Heart right ventricle (tissue), 16 donors: ENCODE data around the gene PAPSS1. TPM values are rescaled to one million over a fixed set of nuclear protein-coding genes. Genes with fewer than 3 reads are reported as not detected.

Source experiments
- ATAC-seq, 8 donors: fragments of 200-7000 bp; cut with Tn5 transposase; one replicate each; pipeline ENCODE4 v1.9.1; 2020; ENCODE audit warnings: mild to moderate bottlenecking in 8 of 8, moderate library complexity in 8 of 8, moderate number of reproducible peaks in 1 of 8
- DNase-seq, 2 donors: peaks; one replicate each; pipeline ENCODE4 v3.0.0-alpha.2; 2020
- H3K27ac ChIP-seq, 10 donors: fragments of 200-600 bp; sonication (generic) in 2 of 10; one replicate each; pipeline versions ENCODE4 v1.5.0 to v1.8.0; 2020 to 2022; ENCODE audit warnings: mild to moderate bottlenecking in 3 of 10
- H3K27me3 ChIP-seq, 7 donors: fragments of 200-600 bp; one replicate each; pipeline ENCODE4 v1.8.0; 2021 to 2022; ENCODE audit warnings: mild to moderate bottlenecking in 2 of 7
- H3K36me3 ChIP-seq, 9 donors: fragments of 200-600 bp; sonication (generic) in 1 of 9; one replicate each; pipeline versions ENCODE4 v1.5.0 to v1.8.0; 2020 to 2022; ENCODE audit warnings: mild to moderate bottlenecking in 2 of 9
- H3K4me1 ChIP-seq, 9 donors: fragments of 200-600 bp; sonication (generic) in 1 of 9; one replicate each; pipeline versions ENCODE4 v1.5.0 to v1.8.0; 2020 to 2022; ENCODE audit warnings: mild to moderate bottlenecking in 4 of 9
- H3K4me3 ChIP-seq, 10 donors: fragments of 200-600 bp; sonication (generic) in 2 of 10; one replicate each; pipeline versions ENCODE4 v1.5.0 to v1.8.0; 2020 to 2022; ENCODE audit warnings: mild to moderate bottlenecking in 7 of 10, moderate library complexity in 2 of 10
- H3K9me3 ChIP-seq, 11 donors: fragments of 200-600 bp in 10 of 11; sonication (generic) in 2 of 11; one replicate each; pipeline versions ENCODE4 v1.5.0 to v1.8.0; 2013 to 2022; ENCODE audit warnings: mild to moderate bottlenecking in 2 of 11, control low read depth in 1 of 11, moderate library complexity in 1 of 11
- CTCF ChIP-seq, 9 donors: fragments of 200-600 bp; sonication (generic) in 2 of 9; IDR thresholded peaks; one replicate each; pipeline versions ENCODE4 v1.5.0 to v1.8.0; 2021 to 2022; ENCODE audit warnings: antibody characterized with exemption in 9 of 9, mild to moderate bottlenecking in 5 of 9, moderate library complexity in 1 of 9
- WGBS, 2 donors: extraction: QIAGEN DNeasy Blood & Tissue Kit; methylation state at CpG; one replicate each; pipeline ENCODE4 v1.1.7; 2013; ENCODE audit warnings: inconsistent platforms in 1 of 2; 5-methylcytosine and 5-hydroxymethylcytosine counted together
- intact Hi-C, 10 donors: fragments of 100-400 bp; cut with DNase I; formaldehyde crosslinking; loops; one replicate each; pipeline versions ENCODE4 v1.11.1 to v1.14.2; 2022
- polyA plus RNA-seq, 2 donors: library from polyadenylated mRNA; stranded (reverse); fragments of 200-250 nt; gene quantifications; one replicate each; pipeline ENCODE4 v1.2.3, GENCODE V29; 2013
- total RNA-seq, 10 donors: library from RNA; stranded (reverse); fragmentation: NEBNext Ultra II Directional in 3 of 10; extraction: Animal tissue kit (Norgen Biotek cat#: 25700) in 3 of 10; gene quantifications; one replicate each; pipeline versions ENCODE4 v1.2.1 to v1.2.4, GENCODE V29; 2021 to 2023
- donor health status: Arrhythmogenic right ventricular cardiomyopathy.
- donor health status: ischemic (EF 13 %, LVEDD 7.1; RV severe dilation, severe dysfunction).
- donor health status: healthy with polysubstance abuse.
- donor health status: DM: no; HTN: yes; CAD: no.
- donor health status: DM: no; HTN: no; CAD: no.
- donor health status: ischemic (EF 25% LVEDD 6.9; RV normal size, moderate dysfunction).
- donor health status: ischemic (EF 25% LVEDD 5.7; RV mildly dilated, moderate dysfunction).
- donor health status: healthy.
- donor health status: DM: yes; HTN: yes; CAD: no.
- donor health status: Ischemic cardiomyopathy.
- donor health status: ischemic (EF 35%, LVEDD 5.7; RV mildly dilated, moderate dysfunction).
- donor health status: nonischemic (EF 11% LVEDD 7.7; RV severe dilation, severe dysfunction).
- donor health status: DM: yes; HTN: yes; CAD: no.
- donor health status: PGD.
- donor health status: ischemic (EF 29% LVEDD 5.4; RV normal size, mild dysfunction).
- donor health status: nonischemic (EF 23%, LVEDD 6.1; RV moderate dilation, normal function).

Gene PAPSS1
- total and polyA plus RNA-seq, 12 donors, result 6.9 to 18.9 (median 10.7) TPM

DNA sequence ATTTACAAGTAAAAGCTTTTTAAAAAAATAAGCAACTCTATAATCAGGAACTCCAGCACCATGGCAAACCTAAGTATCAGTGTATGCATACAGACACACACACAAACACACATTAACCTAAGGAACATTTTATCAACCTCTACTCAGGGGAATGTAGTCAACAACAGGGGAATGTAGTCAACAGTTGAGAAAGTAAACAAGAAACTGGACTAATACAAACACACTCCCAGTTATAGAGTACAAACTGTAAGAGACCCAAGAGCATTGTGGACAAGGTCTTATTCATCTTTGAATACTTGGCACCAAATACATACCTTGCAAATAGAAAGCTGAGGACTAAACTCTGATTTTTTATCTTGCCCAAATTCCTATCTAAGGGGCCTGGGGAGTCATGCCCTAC is 36.2 kb downstream of the PAPSS1 start:
- Histone ChIP-seq H3K27ac (no peak overlapping the region), H3K9me3 (peaks cover 0 to 8% (median 0%) of the 10 kb centered on the region in 11 donors), H3K36me3 (peaks cover 0 to 62% (median 30%) of the 10 kb centered on the region in 9 donors), H3K4me1 (no peaks in the 10 kb centered on the region), H3K27me3 (no peaks in the 10 kb centered on the region), H3K4me3 (no peak overlapping the region)
- DNase-seq (no peak), ATAC-seq (no peak)
- intact Hi-C loops, result no loop called here
- TF ChIP-seq CTCF (IDR thresholded peaks at IDR 0.05), result no peak

DNA sequence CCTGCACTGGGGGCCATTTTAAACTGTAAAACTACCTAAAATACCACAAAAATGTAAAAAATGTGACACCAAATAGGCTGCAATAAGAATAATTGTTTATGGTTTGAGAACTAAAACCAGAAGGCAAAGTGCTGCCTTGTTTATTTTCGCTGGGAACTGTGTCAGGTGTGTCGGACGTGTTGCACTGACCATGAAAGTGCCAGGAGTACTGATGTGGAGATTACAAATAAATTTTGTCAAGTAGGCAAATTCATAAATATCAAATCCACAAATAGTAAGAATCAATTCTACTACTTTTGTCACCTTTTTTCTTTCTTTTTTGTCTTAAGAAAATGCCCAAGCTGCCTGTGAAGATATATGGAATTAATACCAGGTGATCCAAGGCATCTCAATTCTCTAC is 37.7 kb downstream of the PAPSS1 start:
- Histone ChIP-seq H3K27ac (no peak overlapping the region), H3K4me3 (no peak overlapping the region), H3K4me1 (no peaks in the 10 kb centered on the region), H3K36me3 (peaks cover 0 to 71% (median 36%) of the 10 kb centered on the region in 9 donors), H3K9me3 (peaks cover 0 to 8% (median 0%) of the 10 kb centered on the region in 11 donors), H3K27me3 (no peaks in the 10 kb centered on the region)
- ATAC-seq (no peak), DNase-seq (no peak)
- TF ChIP-seq CTCF (IDR thresholded peaks at IDR 0.05), result no peak
- 97 to 99% methylated on average over 3 of the region's 3 CpGs for WGBS, 2 donors
- intact Hi-C loops, result no loop called here

- no peak overlapping the region for H3K4me3 ChIP-seq
- H3K36me3 ChIP-seq, result peaks cover 0 to 29% (median 0%) of the 10 kb centered on the region in 9 donors
- no peak for DNase-seq
- no peaks in the 10 kb centered on the region for H3K27me3 ChIP-seq
- H3K27ac ChIP-seq, result no peak overlapping the region
- peaks cover 0 to 13% (median 0%) of the 10 kb centered on the region in 9 donors for H3K4me1 ChIP-seq
- H3K9me3 ChIP-seq, result no peaks in the 10 kb centered on the region
- no peak for TF ChIP-seq CTCF (IDR thresholded peaks at IDR 0.05)
- ATAC-seq, result no peak
- intact Hi-C loops, result loop anchor here in 1 of 10 donors (10.0 kb wide), 1 partner anchor 614 kb away; no protein-coding TSS in a partner anchor
Measured at GRCh38 chr4:107669068-107669467, 51.0 kb downstream of the PAPSS1 start.

DNA sequence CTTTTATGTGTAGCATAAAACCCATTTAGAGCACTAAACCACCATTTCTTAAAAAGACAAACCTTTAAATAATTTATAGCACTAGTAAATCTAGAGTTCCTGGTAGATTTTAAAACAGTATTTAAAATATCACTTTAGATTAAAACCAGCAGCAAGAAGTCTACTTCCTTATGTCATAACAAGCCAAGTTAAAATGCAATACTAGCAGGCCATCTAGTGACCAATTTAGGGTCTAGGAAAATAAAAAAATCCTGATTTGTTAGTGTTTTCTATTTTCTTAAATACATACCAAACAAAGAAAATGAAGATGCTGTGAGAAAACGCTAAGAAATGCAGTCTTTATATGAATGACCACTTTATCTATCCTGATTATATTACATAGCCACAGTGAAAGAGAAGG is 53.9 kb downstream of the PAPSS1 start:
- 56 to 58% methylated on average over 1 of the region's 1 CpG for WGBS, 2 donors
- Histone ChIP-seq H3K4me1 (peaks cover 0 to 13% (median 0%) of the 10 kb centered on the region in 9 donors), H3K27me3 (no peaks in the 10 kb centered on the region), H3K9me3 (no peaks in the 10 kb centered on the region), H3K36me3 (peaks cover 0 to 28% (median 0%) of the 10 kb centered on the region in 9 donors), H3K4me3 (no peak overlapping the region), H3K27ac (no peak overlapping the region)
- intact Hi-C loops, result loop anchor here in 1 of 10 donors (10.0 kb wide), 1 partner anchor 611 kb away; no protein-coding TSS in a partner anchor
- DNase-seq (no peak), ATAC-seq (peak in 1 of 8 donors; percentile 42)
- TF ChIP-seq CTCF (IDR thresholded peaks at IDR 0.05), result peak in 6 of 9 donors; percentile 24 to 58 (median 42)
